Measurements from ENCODE around the gene DIAPH2.
A peak's percentile ranks its signal among the peaks of the same experiment; 100 is the strongest.

Gene DIAPH2

GRCh38 chrX:97522307-97522706 is 837.7 kb downstream of the DIAPH2 start:
- no peak for DNase-seq

- no peak for DNase-seq
Measured at GRCh38 chrX:97524340-97524739, 839.7 kb downstream of the DIAPH2 start.

GRCh38 chrX:97524997-97525396 is 840.4 kb downstream of the DIAPH2 start:
- DNase-seq: no peak

- no peak for DNase-seq
Measured at GRCh38 chrX:97525981-97526380, 841.3 kb downstream of the DIAPH2 start.

GRCh38 chrX:97527725-97528124 is 843.1 kb downstream of the DIAPH2 start:
- no peak for DNase-seq

GRCh38 chrX:97529536-97530200 is 845.0 kb downstream of the DIAPH2 start:
- no peak for DNase-seq

GRCh38 chrX:97531825-97532224 is 847.2 kb downstream of the DIAPH2 start:
- no peak for DNase-seq

- DNase-seq: no peak
Measured at GRCh38 chrX:97538745-97539144, 854.1 kb downstream of the DIAPH2 start.

- DNase-seq: no peak
Measured at GRCh38 chrX:97539970-97540519, 855.4 kb downstream of the DIAPH2 start.

- DNase-seq: no peak
Measured at GRCh38 chrX:97547877-97548578, 863.4 kb downstream of the DIAPH2 start.

- DNase-seq: no peak
Measured at GRCh38 chrX:97551821-97552220, 867.2 kb downstream of the DIAPH2 start.

GRCh38 chrX:97553833-97554232 is 869.2 kb downstream of the DIAPH2 start:
- DNase-seq: no peak

- no peak for DNase-seq
Measured at GRCh38 chrX:97556359-97556758, 871.7 kb downstream of the DIAPH2 start.

GRCh38 chrX:97563531-97564133 is 879.0 kb downstream of the DIAPH2 start:
- DNase-seq: peak; percentile 23

- no peak for DNase-seq
Measured at GRCh38 chrX:97564496-97564895, 879.9 kb downstream of the DIAPH2 start.

GRCh38 chrX:97587171-97587570 is 902.5 kb downstream of the DIAPH2 start:
- no peak for DNase-seq

GRCh38 chrX:97594646-97595224 is 910.1 kb downstream of the DIAPH2 start:
- no peak for DNase-seq

GRCh38 chrX:97597954-97598353 is 913.3 kb downstream of the DIAPH2 start:
- no peak for DNase-seq

GRCh38 chrX:97602465-97603258 is 918.0 kb downstream of the DIAPH2 start:
- no peak for DNase-seq

- DNase-seq: no peak
Measured at GRCh38 chrX:97605271-97605670, 920.6 kb downstream of the DIAPH2 start.

- DNase-seq: no peak
Measured at GRCh38 chrX:97609357-97609756, 924.7 kb downstream of the DIAPH2 start.

- DNase-seq: no peak
Measured at GRCh38 chrX:97609938-97610337, 925.3 kb downstream of the DIAPH2 start.
